ENCODE data around the gene UBE2D2. TPM values are rescaled to one million over a fixed set of nuclear protein-coding genes. Genes with fewer than 3 reads are reported as not detected.

UBE2D2 gene
- total and polyA plus RNA-seq, 3 donors from 2014 or later, result 102 to 386 (median 116) TPM

- 56 to 58% methylated on average over 8 to 12 of the region's 12 CpGs for WGBS, 2 donors
- H3K27ac ChIP-seq, result peak overlapping the region in 1 of 2 donors; percentile 78
- no peaks in the 10 kb centered on the region for H3K27me3 ChIP-seq
- H3K4me3 ChIP-seq, result no peak overlapping the region
- intact Hi-C loops (cut with DNase I; ENCODE audit: low total_unique reads), result loop anchor here (10.0 kb wide), 1 partner anchor 56 kb away; no protein-coding TSS in a partner anchor
- H3K36me3 ChIP-seq (ENCODE audit: low read depth, missing control alignments), result no peaks in the 10 kb centered on the region
- peak; percentile 11 for DNase-seq
- no peaks in the 10 kb centered on the region for H3K9me3 ChIP-seq
- TF ChIP-seq POLR2A (IDR thresholded peaks at IDR 0.05), result no peak
- TF ChIP-seq, protein P1, sequence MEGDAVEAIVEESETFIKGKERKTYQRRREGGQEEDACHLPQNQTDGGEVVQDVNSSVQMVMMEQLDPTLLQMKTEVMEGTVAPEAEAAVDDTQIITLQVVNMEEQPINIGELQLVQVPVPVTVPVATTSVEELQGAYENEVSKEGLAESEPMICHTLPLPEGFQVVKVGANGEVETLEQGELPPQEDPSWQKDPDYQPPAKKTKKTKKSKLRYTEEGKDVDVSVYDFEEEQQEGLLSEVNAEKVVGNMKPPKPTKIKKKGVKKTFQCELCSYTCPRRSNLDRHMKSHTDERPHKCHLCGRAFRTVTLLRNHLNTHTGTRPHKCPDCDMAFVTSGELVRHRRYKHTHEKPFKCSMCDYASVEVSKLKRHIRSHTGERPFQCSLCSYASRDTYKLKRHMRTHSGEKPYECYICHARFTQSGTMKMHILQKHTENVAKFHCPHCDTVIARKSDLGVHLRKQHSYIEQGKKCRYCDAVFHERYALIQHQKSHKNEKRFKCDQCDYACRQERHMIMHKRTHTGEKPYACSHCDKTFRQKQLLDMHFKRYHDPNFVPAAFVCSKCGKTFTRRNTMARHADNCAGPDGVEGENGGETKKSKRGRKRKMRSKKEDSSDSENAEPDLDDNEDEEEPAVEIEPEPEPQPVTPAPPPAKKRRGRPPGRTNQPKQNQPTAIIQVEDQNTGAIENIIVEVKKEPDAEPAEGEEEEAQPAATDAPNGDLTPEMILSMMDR (IDR thresholded peaks at IDR 0.05), result no peak
- peaks cover 52% of the 10 kb centered on the region for H3K4me1 ChIP-seq
Measured at GRCh38 chr5:139638736-139639618, 77.8 kb downstream of the UBE2D2 start.

DNA sequence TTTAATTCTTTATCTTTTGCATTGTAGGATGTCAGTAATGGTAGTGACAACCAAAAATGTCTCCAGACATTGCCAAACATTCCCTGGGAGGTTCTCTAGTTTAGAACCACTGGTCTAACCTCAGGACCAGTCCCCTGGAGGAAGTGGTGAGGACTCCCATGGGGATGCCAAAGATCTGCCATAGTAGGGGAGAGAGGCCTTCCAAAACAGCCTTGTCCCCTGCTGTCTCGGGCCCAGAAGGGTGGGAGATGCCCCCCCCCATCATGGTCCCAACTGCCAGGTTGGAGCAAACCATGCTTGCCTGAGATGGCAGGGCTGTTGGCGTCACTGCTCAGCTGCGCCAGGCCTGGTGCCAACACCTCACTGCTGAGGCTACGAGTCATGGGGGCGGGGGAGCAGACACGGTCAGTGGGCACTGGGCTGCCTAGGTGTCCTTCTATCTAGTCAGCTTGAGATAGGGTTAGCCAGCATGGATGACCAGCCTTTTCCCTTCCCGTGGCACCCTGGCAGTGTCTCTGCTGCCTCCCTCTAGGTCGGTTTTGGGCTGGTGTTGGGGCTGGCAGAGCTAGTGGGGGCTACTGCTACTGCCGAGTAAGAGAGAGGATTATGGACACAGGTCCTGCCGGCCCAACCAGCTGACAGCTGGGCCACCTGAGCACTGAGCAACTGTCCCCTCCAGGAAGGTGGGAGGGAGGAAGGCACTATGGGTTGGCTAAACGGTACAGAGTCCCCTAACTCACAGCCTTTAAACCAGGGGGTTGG, 78.7 kb downstream of the UBE2D2 start:
- 72 to 76% methylated on average over 3 to 11 of the region's 11 CpGs for whole genome bisulfite sequencing, 2 donors
- Histone ChIP-seq H3K4me3 (no peak overlapping the region), H3K27ac (no peak overlapping the region), H3K9me3 (no peaks in the 10 kb centered on the region), H3K27me3 (no peaks in the 10 kb centered on the region), H3K4me1 (peaks cover 46% of the 10 kb centered on the region), H3K36me3 (ENCODE audit: low read depth, missing control alignments) (no peaks in the 10 kb centered on the region)
- DNase-seq, result peak; percentile 29
- TF ChIP-seq, protein P1 (IDR thresholded peaks at IDR 0.05), result no peak
- TF ChIP-seq POLR2A (IDR thresholded peaks at IDR 0.05), result no peak
- intact Hi-C loops (cut with DNase I; ENCODE audit: low total_unique reads), result loop anchor here (10.0 kb wide), 1 partner anchor 55 kb away; no protein-coding TSS in a partner anchor

- no peaks in the 10 kb centered on the region for H3K9me3 ChIP-seq
- no peaks in the 10 kb centered on the region for H3K36me3 ChIP-seq (ENCODE audit: low read depth, missing control alignments)
- no peak overlapping the region for H3K4me3 ChIP-seq
- no peak for TF ChIP-seq POLR2A (IDR thresholded peaks at IDR 0.05)
- TF ChIP-seq, protein P1 (IDR thresholded peaks at IDR 0.05), result no peak
- 89 to 91% methylated on average over 4 to 13 of the region's 13 CpGs for WGBS, 2 donors
- no peak overlapping the region for H3K27ac ChIP-seq
- DNase-seq, result peak; percentile 10
- peaks cover 38% of the 10 kb centered on the region for H3K4me1 ChIP-seq
- no peaks in the 10 kb centered on the region for H3K27me3 ChIP-seq
- intact Hi-C loops (cut with DNase I; ENCODE audit: low total_unique reads), result no loop called here
Measured at GRCh38 chr5:139640421-139641115, 79.4 kb downstream of the UBE2D2 start.

DNA sequence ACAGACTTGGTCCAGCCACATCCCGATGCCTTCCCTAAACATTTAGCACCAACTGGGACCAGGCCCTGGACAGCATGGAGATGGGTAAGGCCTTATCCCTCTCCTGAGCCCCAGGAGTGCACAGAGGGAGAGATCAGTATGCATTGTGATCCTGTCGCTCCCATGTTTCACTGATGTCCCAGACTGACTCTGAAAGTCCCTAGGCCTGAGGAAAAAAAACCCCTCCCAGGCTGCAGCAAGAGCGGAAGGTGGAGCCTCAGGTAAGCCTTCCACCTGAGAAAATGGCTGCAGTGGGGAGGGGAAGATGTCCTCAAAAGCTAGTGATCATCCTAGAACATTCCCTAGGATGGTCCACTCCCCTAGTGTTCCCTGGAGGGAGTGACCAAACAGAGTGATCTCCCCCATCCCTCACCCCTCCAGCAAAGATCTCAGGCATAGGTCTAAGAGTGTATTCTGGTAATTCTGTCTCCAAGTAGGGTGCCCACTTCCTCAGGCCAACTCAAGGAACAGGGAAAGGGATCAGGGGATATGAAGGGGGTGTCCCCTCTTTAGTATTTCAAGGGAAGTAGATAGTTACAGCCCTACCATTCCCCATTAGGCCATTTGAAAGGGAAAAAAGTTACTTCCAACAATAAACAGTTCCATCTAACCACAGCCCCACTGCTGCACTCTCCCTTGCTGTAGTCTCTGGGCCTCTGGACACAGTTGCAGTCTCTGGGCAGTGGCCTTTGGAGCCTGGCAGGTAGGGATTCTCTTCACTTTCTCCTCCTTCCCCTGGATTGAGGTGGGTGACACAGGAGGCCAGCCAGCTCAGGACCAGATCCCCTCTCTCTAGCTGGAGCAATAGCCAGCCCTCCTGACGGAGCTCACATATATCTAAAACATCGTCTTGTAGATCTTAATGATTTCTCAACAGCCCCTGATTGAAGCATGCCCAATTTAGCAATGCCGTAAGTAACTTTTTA, 80.3 kb downstream of the UBE2D2 start:
- Histone ChIP-seq H3K9me3 (no peaks in the 10 kb centered on the region), H3K27ac (no peak overlapping the region), H3K27me3 (no peaks in the 10 kb centered on the region), H3K36me3 (ENCODE audit: low read depth, missing control alignments) (no peaks in the 10 kb centered on the region), H3K4me1 (peaks cover 30% of the 10 kb centered on the region), H3K4me3 (no peak overlapping the region)
- DNase-seq, result no peak
- WGBS, 2 donors, result 88 to 91% methylated on average over 4 to 6 of the region's 6 CpGs
- no peak for TF ChIP-seq POLR2A (IDR thresholded peaks at IDR 0.05)
- TF ChIP-seq, protein P1 (IDR thresholded peaks at IDR 0.05), result no peak
- intact Hi-C loops (cut with DNase I; ENCODE audit: low total_unique reads), result no loop called here

All from testis (tissue), 3 donors.